Pancreas (tissue), 10 donors: Measurements from ENCODE around the gene TMEM220. TPM values are rescaled to one million over a fixed set of nuclear protein-coding genes. Genes with fewer than 3 reads are reported as not detected.

Experiments
- ATAC-seq, 4 donors: fragments of 200-7000 bp; cut with Tn5 transposase; one replicate each; pipeline versions ENCODE4 v1.8.0 to v1.9.1; 2020; ENCODE audit warnings: mild to moderate bottlenecking in 4 of 4, moderate library complexity in 4 of 4
- DNase-seq, 6 donors: peaks; one replicate each; pipeline ENCODE4 v3.0.0-alpha.2; 2020
- FAIRE-seq: peaks from 2 replicates; lab custom pipeline; 2012; peaks lifted over from hg19 to GRCh38; lab: Jason Lieb, UNC
- H3K27ac ChIP-seq, 4 donors: fragments of 200-600 bp; sonication (generic); 1 replicate in 3 of 4; 2 replicates in 1 of 4; pipeline versions ENCODE4 v1.5.0 to v1.8.0; 2020
- H3K27me3 ChIP-seq, 4 donors: fragments of 200-600 bp; one replicate each; pipeline ENCODE4 v1.8.0; 2021
- H3K36me3 ChIP-seq, 3 donors: fragments of 200-600 bp; sonication (generic) in 1 of 3; one replicate each; pipeline versions ENCODE4 v1.5.0 to v1.8.0; 2020 to 2021
- H3K4me1 ChIP-seq, 3 donors: fragments of 200-600 bp; one replicate each; pipeline ENCODE4 v1.8.0; 2021
- H3K4me3 ChIP-seq, 4 donors: fragments of 200-600 bp; sonication (generic) in 2 of 4; one replicate each; pipeline versions ENCODE4 v1.5.0 to v1.8.0; 2020 to 2021
- H3K9me3 ChIP-seq, 4 donors: fragments of 200-600 bp; one replicate each; pipeline ENCODE4 v1.8.0; 2021
- WGBS, 2 donors: extraction: QIAGEN DNeasy Blood & Tissue Kit; methylation state at CpG; one replicate each; pipeline ENCODE4 v1.1.7; 2013; 5-methylcytosine and 5-hydroxymethylcytosine counted together
- intact Hi-C, 3 donors: fragments of 100-400 bp; cut with DNase I; formaldehyde crosslinking; loops; one replicate each; pipeline versions ENCODE4 v1.11.1 to v1.14.2; 2022
- polyA plus RNA-seq, 2 donors: library from polyadenylated mRNA; stranded (reverse); fragments of 200-250 nt; gene quantifications; one replicate each; pipeline ENCODE4 v1.2.3, GENCODE V29; 2013
- total RNA-seq, 6 donors: library from RNA; stranded (reverse); fragmentation: NEBNext Ultra II Directional in 4 of 6; extraction: Animal tissue kit (Norgen Biotek cat#: 25700) in 4 of 6; gene quantifications; one replicate each; pipeline versions ENCODE4 v1.2.1 to v1.2.4, GENCODE V29; 2021 to 2023
- TF ChIP-seq, protein P1 (sequence below), 4 donors: fragments of 200-600 bp; sonication (generic) in 3 of 4; IDR thresholded peaks; one replicate each; pipeline versions ENCODE4 v1.5.0 to v1.8.0; 2021; ENCODE audit warnings: antibody characterized with exemption in 4 of 4
- donor health status: healthy with polysubstance abuse.
- donor health status: DM: no; HTN: no; CAD: no; lungs with moderate emphysema.
- donor health status: DM: no; HTN: no; CAD: no.
- donor health status: control.
- donor health status: control.
- donor health status: Bipolar disorder and iron deficiency.
- donor health status: DM: yes; HTN: yes; CAD: no.
- donor health status: DM: no; HTN: no; CAD: no.
- donor health status: DM: no; HTN: no; CAD: no.
- donor health status: DM: yes; HTN: yes; CAD: no.

Gene TMEM220
- total and polyA plus RNA-seq, 8 donors = 3.0 to 12.4 (median 8.2) TPM

DNA sequence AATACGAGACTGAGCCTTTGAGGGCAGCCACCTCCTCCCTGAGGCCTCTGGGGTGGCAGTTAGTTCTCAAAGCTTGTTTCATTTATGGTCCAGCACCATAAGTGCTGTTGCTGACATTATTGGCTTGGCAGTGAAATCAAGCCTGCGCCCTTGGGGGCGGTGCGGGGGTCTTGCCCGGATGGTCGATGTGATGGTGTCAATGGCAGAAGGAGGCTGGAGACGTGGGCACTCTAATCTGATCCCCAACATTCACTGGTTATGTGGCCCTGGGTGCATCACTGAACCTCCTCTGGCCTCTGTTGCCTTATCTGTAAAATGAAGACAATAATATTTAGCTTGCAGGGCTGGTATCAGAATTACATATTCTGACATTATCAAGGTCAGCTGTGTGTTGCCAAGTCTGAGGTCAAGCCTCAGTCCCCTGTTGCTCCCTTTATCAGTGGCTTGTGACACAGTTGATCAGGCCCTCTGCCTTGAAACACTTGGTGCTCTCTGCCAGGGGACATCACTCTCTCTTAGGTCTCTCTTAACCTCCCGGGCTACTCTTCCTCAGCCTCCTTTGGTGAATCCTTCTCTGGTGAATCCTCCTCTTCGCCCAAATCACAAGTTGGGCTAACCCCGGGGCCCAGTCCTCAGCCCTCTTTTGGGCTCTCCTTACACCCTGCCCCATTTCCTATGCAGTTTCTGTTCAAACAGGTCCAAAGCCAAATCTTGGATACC is 11.8 kb upstream of the TMEM220 start:
- WGBS, 2 donors = 90 to 92% methylated on average over 10 of the region's 10 CpGs
- no peak overlapping the region for H3K27ac ChIP-seq
- ATAC-seq (no peak), DNase-seq (no peak), FAIRE-seq (no peak)
- TF ChIP-seq, protein P1, sequence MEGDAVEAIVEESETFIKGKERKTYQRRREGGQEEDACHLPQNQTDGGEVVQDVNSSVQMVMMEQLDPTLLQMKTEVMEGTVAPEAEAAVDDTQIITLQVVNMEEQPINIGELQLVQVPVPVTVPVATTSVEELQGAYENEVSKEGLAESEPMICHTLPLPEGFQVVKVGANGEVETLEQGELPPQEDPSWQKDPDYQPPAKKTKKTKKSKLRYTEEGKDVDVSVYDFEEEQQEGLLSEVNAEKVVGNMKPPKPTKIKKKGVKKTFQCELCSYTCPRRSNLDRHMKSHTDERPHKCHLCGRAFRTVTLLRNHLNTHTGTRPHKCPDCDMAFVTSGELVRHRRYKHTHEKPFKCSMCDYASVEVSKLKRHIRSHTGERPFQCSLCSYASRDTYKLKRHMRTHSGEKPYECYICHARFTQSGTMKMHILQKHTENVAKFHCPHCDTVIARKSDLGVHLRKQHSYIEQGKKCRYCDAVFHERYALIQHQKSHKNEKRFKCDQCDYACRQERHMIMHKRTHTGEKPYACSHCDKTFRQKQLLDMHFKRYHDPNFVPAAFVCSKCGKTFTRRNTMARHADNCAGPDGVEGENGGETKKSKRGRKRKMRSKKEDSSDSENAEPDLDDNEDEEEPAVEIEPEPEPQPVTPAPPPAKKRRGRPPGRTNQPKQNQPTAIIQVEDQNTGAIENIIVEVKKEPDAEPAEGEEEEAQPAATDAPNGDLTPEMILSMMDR (IDR thresholded peaks at IDR 0.05) = no peak
- H3K4me1 ChIP-seq = peaks cover 0 to 11% (median 4%) of the 10 kb centered on the region in 3 donors
- H3K36me3 ChIP-seq = no peaks in the 10 kb centered on the region
- no peak overlapping the region for H3K4me3 ChIP-seq
- no peaks in the 10 kb centered on the region for H3K27me3 ChIP-seq
- intact Hi-C loops = no loop called here
- no peaks in the 10 kb centered on the region for H3K9me3 ChIP-seq

DNA sequence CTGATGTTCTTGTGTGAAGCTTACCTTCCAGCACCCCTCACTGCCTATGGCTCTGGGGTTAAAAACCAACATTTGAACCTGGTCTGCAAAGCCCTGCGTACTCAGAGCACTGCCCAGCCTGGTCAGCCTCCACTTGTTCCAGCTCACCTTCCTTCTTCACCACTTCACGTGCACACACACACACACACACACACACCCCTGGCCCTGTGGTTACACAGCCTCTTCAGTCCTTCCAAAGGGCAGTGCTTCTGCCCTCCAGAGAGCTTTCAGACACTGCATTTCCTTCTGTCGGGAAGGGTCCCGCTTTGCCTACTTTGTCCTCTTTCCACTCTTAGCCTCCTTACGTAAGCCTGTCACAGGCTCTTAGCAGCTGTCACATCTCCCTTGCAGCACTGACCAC is 9.6 kb upstream of the TMEM220 start:
- no peaks in the 10 kb centered on the region for H3K9me3 ChIP-seq
- no peaks in the 10 kb centered on the region for H3K36me3 ChIP-seq
- intact Hi-C loops = loop anchor here in 1 of 3 donors (5.0 kb wide), 1 partner anchor 108 kb away; no protein-coding TSS in a partner anchor
- H3K27me3 ChIP-seq = no peaks in the 10 kb centered on the region
- H3K4me1 ChIP-seq = peaks cover 0 to 11% (median 4%) of the 10 kb centered on the region in 3 donors
- no peak for FAIRE-seq
- TF ChIP-seq, protein P1 (IDR thresholded peaks at IDR 0.05) = no peak
- no peak overlapping the region for H3K4me3 ChIP-seq
- WGBS, 2 donors = 88 to 90% methylated on average over 5 of the region's 5 CpGs
- no peak overlapping the region for H3K27ac ChIP-seq
- ATAC-seq = no peak
- DNase-seq = no peak

DNA sequence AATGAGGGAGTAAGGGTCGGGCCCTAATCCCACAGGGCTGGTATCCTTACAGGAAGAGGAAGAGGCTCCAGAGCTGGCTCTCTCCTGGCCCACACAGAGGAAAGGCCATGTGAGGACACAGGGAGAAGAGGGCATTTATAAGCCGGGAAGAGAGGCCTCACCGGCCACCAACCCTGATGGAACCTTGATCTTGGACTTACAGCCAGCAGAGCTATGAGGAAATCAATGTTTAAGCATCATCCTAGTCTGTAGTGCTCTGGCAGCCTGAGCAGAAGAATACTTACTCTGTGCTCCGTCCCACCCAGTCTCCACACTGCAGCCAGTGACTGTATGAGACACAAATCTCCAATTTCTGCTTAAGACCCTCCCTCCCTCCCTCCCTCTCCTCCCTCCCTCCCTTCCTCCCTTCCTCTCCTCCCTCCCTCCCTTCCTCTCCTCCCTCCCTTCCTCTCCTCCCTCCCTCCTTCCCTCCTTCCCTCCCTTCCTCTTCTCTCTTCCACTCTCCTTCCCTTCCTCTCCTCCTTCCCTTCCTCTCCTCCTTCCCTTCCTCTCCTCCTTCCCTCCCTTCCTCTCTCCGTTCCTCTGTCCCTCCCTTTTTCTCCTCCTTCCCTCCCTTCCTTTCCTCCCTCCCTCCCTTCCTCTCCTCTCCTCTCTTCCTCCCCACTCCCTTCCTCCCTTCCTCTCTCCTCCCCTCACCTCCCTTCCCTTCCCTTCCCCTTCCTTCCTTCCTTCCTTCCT is 8.9 kb upstream of the TMEM220 start:
- no peak for FAIRE-seq
- peak in 1 of 4 donors; percentile 13 for ATAC-seq
- 64 to 68% methylated on average over 5 of the region's 5 CpGs for WGBS, 2 donors
- H3K4me3 ChIP-seq = no peak overlapping the region
- H3K36me3 ChIP-seq = no peaks in the 10 kb centered on the region
- no peaks in the 10 kb centered on the region for H3K9me3 ChIP-seq
- peaks cover 0 to 11% (median 4%) of the 10 kb centered on the region in 3 donors for H3K4me1 ChIP-seq
- no peaks in the 10 kb centered on the region for H3K27me3 ChIP-seq
- no peak overlapping the region for H3K27ac ChIP-seq
- TF ChIP-seq, protein P1 (IDR thresholded peaks at IDR 0.05) = no peak
- DNase-seq = no peak
- intact Hi-C loops = loop anchor here in 1 of 3 donors (5.0 kb wide), 1 partner anchor 109 kb away; no protein-coding TSS in a partner anchor

DNA sequence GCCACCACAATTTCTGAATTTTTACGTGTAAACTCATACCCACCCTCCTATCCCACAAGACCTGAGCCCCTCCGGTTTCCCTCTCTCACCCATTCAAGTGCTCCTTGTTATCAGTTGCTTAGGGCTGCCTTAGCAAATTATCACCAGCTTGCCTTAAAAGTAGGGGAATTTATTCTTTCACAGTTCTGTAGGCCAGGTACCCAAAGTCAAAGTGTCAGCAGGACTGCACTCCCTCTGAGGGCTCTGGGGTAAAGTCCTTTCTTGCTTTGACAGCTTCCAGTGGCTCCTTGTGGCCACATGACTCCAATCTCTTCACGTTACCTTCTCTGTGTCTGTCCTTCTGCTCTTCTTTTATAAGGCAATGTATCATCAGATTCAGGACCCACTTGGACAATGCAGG is 7.9 kb upstream of the TMEM220 start:
- TF ChIP-seq, protein P1 (IDR thresholded peaks at IDR 0.05) = no peak
- FAIRE-seq (no peak), DNase-seq (no peak), ATAC-seq (no peak)
- Histone ChIP-seq H3K9me3 (no peaks in the 10 kb centered on the region), H3K4me1 (peaks cover 0 to 11% (median 4%) of the 10 kb centered on the region in 3 donors), H3K27ac (peak overlapping the region in 3 of 4 donors; percentile 7 to 74 (median 54)), H3K27me3 (no peaks in the 10 kb centered on the region), H3K36me3 (no peaks in the 10 kb centered on the region), H3K4me3 (no peak overlapping the region)
- 67 to 69% methylated on average over 3 of the region's 3 CpGs for WGBS, 2 donors
- intact Hi-C loops = loop anchor here in 1 of 3 donors (5.0 kb wide), 1 partner anchor 110 kb away; no protein-coding TSS in a partner anchor
